Neuron (in vitro differentiated cells): ENCODE data around the gene CARD10.
"Not testable (repeated sequence)": the region's sequence is repeated elsewhere in the genome, so short reads cannot be mapped to it uniquely, and the experiment has no call there.

Experiments
- H2AFZ ChIP-seq: one replicate; pipeline ENCODE4 v1.6.1; 2013; ENCODE audit warnings: low read depth, mild to moderate bottlenecking, inconsistent platforms, low read length, moderate library complexity
- H3K27me3 ChIP-seq: one replicate; pipeline ENCODE4 v1.6.1; 2013; ENCODE audit warnings: low read length; ENCODE audit not compliant: insufficient read depth
- H3K36me3 ChIP-seq: one replicate; pipeline ENCODE4 v1.6.1; 2013; ENCODE audit warnings: low read length; ENCODE audit not compliant: insufficient read depth
- H3K4me1 ChIP-seq: one replicate; pipeline ENCODE4 v1.6.1; 2013; ENCODE audit warnings: low read length; ENCODE audit not compliant: insufficient read depth
- H3K4me3 ChIP-seq: 2 replicates; pipeline ENCODE4 v1.5.1; 2013; ENCODE audit warnings: mild to moderate bottlenecking, low read length, moderate library complexity
- H3K9me3 ChIP-seq: one replicate; pipeline ENCODE4 v1.6.1; 2013; ENCODE audit warnings: low read length

The CARD10 gene

DNA sequence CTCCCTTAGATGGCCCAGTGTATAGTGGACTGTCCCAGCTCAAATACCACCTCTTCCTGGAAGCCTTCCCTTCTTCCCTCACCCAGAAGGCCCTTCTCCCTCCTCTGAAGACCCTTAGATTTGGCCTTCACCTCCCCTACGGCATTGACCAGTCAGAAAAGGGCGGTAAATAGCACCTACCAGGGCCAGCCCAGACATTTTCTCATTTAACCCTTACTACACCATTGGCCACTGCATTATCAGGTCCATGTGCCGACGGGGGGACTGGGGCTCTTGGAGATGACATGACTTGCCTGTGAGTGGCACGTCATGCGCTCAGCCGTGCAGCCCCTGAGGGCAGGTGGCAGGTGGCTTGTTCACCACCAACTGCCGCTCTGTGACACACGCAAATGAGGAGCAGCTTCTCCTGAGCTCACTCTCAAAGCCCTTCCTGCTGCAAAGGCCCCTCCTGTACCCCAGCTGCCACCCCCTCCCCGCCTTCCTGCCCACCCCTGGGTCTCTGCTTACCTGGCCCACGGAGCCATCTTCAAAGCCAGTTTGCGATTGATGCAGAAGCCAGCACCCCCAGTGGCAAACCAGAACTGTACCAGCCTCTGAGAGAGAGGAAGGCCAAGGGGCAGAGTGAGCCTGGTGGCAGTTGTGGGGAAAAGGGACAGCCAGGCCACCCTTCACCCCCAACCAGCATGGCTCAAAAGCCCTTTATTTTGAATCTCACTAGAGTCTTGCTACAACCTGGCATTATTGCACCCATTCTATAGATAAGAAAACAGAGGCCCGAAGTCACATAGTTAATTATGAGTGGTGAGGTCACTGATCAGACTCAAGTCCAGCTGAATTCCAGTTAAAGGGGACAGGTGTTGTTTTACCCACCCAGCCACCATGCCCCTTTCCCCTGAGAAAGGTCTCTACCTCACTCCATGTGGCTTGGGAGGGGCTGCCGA, 42.6 kb downstream of the CARD10 start:
- Histone ChIP-seq H3K9me3 (no peaks in the 10 kb centered on the region), H3K27me3 (no peaks in the 10 kb centered on the region), H3K4me3 (no peak overlapping the region)

DNA sequence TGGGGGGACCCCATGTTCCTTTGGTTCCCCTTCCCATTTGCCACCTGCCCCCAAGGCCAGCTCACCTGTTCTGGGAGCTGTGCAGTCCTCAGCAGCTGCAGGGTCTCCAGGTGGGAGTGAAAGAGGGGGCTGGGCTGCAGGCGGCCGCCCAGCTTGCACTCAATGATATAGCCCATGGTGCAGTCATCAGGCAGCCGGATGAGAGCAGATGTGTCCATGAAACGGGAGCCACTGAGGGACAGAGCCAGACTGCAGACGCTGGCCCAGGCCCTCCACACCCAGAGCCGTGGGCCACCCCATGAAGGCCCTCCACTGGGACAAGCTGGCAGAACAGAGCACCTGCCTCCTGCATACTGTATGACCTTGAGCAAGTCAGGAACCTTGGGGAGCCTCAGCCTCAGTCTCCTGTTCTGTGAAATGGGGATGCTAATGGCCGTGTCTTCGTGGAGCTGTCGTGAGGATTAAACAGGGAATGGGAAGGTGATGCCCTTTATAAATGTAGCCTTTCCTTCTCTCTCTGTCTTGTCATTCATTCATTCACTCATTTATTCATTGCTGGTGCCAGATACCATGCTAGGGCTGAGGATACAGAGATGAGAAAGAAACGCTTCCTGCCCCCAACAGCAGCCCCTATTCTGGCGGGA, 44.6 kb downstream of the CARD10 start:
- Histone ChIP-seq H3K4me1 (no peaks in the 10 kb centered on the region), H3K4me3 (no peak overlapping the region), H3K27me3 (peaks cover 4% of the 10 kb centered on the region), H2AFZ (no peak overlapping the region), H3K9me3 (no peaks in the 10 kb centered on the region), H3K36me3 (no peaks in the 10 kb centered on the region)

More for the DNA sequence above, 42.6 kb downstream of the CARD10 start:
- H3K36me3 ChIP-seq = no peaks in the 10 kb centered on the region
- no peak overlapping the region for H2AFZ ChIP-seq
- no peaks in the 10 kb centered on the region for H3K4me1 ChIP-seq

- H3K36me3 ChIP-seq = no peaks in the 10 kb centered on the region
- no peaks in the 10 kb centered on the region for H3K4me1 ChIP-seq
- H3K27me3 ChIP-seq = peaks cover 8% of the 10 kb centered on the region
- H2AFZ ChIP-seq = no peak overlapping the region
- no peak overlapping the region for H3K4me3 ChIP-seq
- no peaks in the 10 kb centered on the region for H3K9me3 ChIP-seq
Measured at GRCh38 chr22:37473437-37473946, 45.7 kb downstream of the CARD10 start.

GRCh38 chr22:37472418-37473006, 46.7 kb downstream of the CARD10 start:
- H3K4me3 ChIP-seq = no peak overlapping the region
- H2AFZ ChIP-seq = no peak overlapping the region

DNA sequence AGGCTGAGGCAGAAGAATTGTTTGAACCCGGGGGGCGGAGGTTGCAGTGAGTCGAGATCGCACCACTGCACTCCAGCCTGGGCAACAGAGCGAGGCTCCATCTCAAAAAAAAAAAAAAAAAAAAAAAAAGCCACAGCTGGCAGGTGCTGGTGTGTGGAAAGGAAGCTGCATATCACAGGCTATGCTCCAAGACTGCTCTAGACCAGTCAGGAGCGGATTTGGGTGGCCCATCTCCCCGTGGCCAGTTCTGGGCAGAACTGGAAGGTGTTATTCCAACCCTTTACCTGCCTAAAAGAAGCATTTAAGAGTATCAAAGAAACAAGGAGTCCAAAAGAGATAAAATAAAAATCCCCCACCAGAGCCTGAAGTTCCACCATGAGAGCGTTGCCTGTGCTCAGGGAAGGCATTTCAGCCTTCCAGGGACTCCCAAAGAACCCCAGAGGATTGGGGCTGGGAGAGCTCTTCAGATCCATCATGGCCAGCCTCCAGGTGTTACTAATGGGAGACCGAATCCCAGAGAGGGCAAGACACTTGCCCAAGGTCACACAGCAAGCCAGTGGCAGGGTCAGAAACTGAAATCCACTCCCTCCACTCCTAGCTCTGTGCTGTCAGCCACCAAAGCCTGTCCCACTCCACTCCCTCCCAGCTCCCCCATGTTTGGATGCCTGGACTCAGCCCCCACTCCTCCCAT, 47.3 kb downstream of the CARD10 start:
- Histone ChIP-seq H3K9me3 (no peaks in the 10 kb centered on the region), H3K4me1 (no peaks in the 10 kb centered on the region), H2AFZ (no peak overlapping the region), H3K27me3 (peaks cover 8% of the 10 kb centered on the region), H3K36me3 (no peaks in the 10 kb centered on the region), H3K4me3 (no peak overlapping the region)

More at GRCh38 chr22:37472418-37473006, 46.7 kb downstream of the CARD10 start:
- no peaks in the 10 kb centered on the region for H3K9me3 ChIP-seq
- no peaks in the 10 kb centered on the region for H3K4me1 ChIP-seq
- H3K36me3 ChIP-seq = no peaks in the 10 kb centered on the region
- peaks cover 8% of the 10 kb centered on the region for H3K27me3 ChIP-seq

DNA sequence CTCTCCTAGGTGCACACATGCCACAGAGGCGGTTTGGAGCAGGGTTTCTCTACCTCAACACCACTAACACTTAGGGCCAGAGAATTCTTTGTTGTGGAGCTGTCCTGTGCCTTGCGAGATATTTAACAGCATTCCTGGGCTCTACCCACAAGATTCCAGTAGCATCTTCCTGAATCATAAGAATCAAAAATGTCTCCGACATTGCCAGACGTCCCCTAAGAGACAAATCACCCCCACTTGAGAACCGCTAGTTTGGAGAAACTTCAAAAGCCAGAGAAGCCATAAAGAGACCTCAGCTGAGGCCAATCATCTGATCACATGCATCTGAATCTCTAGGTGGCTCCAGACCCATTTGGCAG, 49.1 kb downstream of the CARD10 start:
- Histone ChIP-seq H3K4me1 (no peaks in the 10 kb centered on the region), H3K36me3 (no peaks in the 10 kb centered on the region), H3K4me3 (no peak overlapping the region), H3K27me3 (peaks cover 8% of the 10 kb centered on the region), H2AFZ (no peak overlapping the region), H3K9me3 (no peaks in the 10 kb centered on the region)

- Histone ChIP-seq H3K36me3 (no peaks in the 10 kb centered on the region), H3K4me1 (no peaks in the 10 kb centered on the region), H2AFZ (no peak overlapping the region), H3K27me3 (peaks cover 8% of the 10 kb centered on the region), H3K9me3 (no peaks in the 10 kb centered on the region), H3K4me3 (no peak overlapping the region)
Measured at GRCh38 chr22:37469416-37470086, 49.7 kb downstream of the CARD10 start.

GRCh38 chr22:37468201-37468695, 51.0 kb downstream of the CARD10 start:
- not testable (repeated sequence) for H3K36me3 ChIP-seq, H3K4me3 ChIP-seq, H2AFZ ChIP-seq, H3K4me1 ChIP-seq, H3K27me3 ChIP-seq, H3K9me3 ChIP-seq

DNA sequence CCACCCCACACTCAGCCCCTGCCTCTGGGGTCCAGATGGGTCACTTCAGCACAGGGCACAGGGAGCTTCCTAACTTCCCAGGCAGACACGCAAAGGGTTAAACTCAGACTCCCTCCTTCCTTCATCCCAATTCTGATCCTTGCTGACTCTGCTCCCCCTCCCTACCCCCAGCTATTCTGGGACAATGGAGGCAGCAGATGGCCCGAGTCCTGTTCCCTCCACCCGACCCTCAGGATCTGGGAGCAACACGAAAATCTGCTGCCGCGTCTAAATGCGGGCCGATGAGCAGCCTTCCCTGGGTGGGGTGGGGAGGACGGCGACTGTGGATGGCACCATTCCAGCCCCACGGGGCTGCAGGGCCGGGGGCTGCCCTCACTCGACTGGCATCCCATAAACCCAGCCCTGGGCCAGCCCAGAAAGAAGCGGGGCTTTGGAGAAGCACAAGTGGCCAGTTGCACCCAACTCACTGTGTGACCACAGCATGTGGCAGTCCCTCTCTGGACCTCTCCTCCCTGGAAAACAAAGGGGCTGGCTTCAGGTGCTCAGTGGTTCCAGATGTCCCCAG, 51.7 kb downstream of the CARD10 start:
- Histone ChIP-seq H3K27me3 (peaks cover 8% of the 10 kb centered on the region), H2AFZ (no peak overlapping the region), H3K36me3 (no peaks in the 10 kb centered on the region), H3K9me3 (no peaks in the 10 kb centered on the region), H3K4me3 (no peak overlapping the region), H3K4me1 (no peaks in the 10 kb centered on the region)

DNA sequence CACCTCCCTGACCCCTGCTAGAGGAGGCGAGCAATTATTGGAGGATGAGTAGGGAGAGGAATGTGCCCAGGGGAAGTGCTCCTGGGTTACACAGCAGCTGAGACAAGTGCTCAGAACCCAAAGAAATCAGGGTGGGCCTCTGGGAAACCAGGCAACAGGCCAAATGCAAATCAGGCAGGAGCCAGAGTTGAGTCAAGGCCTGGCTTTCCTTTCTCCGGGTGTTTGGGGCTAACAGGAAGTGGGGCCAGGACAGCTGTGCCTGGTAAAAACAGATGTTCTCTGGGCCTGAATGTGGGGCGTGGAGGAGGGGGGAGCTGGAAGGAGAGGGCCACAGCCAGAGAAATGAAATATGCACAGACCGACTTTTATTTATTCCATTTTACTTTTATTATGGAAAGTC, 55.0 kb downstream of the CARD10 start:
- peaks cover under 1% of the 10 kb centered on the region for H3K27me3 ChIP-seq
- no peaks in the 10 kb centered on the region for H3K36me3 ChIP-seq
- no peaks in the 10 kb centered on the region for H3K9me3 ChIP-seq
- H2AFZ ChIP-seq = no peak overlapping the region
- no peaks in the 10 kb centered on the region for H3K4me1 ChIP-seq
- H3K4me3 ChIP-seq = no peak overlapping the region

GRCh38 chr22:37462983-37463382, 56.2 kb downstream of the CARD10 start:
- H3K4me3 ChIP-seq = no peak overlapping the region
- H2AFZ ChIP-seq = no peak overlapping the region
- H3K27me3 ChIP-seq = peaks cover 9% of the 10 kb centered on the region
- no peaks in the 10 kb centered on the region for H3K9me3 ChIP-seq
- no peaks in the 10 kb centered on the region for H3K36me3 ChIP-seq
- no peaks in the 10 kb centered on the region for H3K4me1 ChIP-seq

- Histone ChIP-seq H3K4me1 (no peaks in the 10 kb centered on the region), H3K36me3 (no peaks in the 10 kb centered on the region), H2AFZ (no peak overlapping the region), H3K27me3 (peaks cover 10% of the 10 kb centered on the region), H3K4me3 (no peak overlapping the region), H3K9me3 (no peaks in the 10 kb centered on the region)
Measured at GRCh38 chr22:37462436-37462835, 56.8 kb downstream of the CARD10 start.
